HepG2 (cell line): Measurements from ENCODE around the gene TP53TG5. TPM values are rescaled to one million over a fixed set of nuclear protein-coding genes. Genes with fewer than 3 reads are reported as not detected.

ENCODE experiments used
- CREB3 ChIP-seq: sonication (generic); formaldehyde crosslinking; IDR thresholded peaks from 2 replicates; pipeline ENCODE4 v1.5.0; 2020; ENCODE audit warnings: missing genetic modification reagents
- FIP1L1 ChIP-seq: fragments of 200-400 bp; formaldehyde crosslinking; IDR thresholded peaks from 2 replicates; pipeline ENCODE4 v1.6.1; 2018; ENCODE audit warnings: low read depth, mild to moderate bottlenecking, low read length, moderate library complexity, borderline replicate concordance; ENCODE audit not compliant: insufficient read depth
- FOXK1 ChIP-seq: sonication (generic); formaldehyde crosslinking; IDR thresholded peaks from 2 replicates; pipeline ENCODE4 v1.4.0; 2020; ENCODE audit warnings: low read depth, missing genetic modification reagents, borderline replicate concordance
- HES4 ChIP-seq: sonication (generic); formaldehyde crosslinking; IDR thresholded peaks from 2 replicates; pipeline ENCODE4 v1.9.0; 2021; ENCODE audit warnings: mild to moderate bottlenecking, missing genetic modification reagents, borderline replicate concordance
- KDM4B ChIP-seq: sonication (generic); formaldehyde crosslinking; IDR thresholded peaks from 2 replicates; pipeline ENCODE4 v1.4.0; 2020; ENCODE audit warnings: missing genetic modification reagents
- MAFG ChIP-seq: sonication (generic); formaldehyde crosslinking; IDR thresholded peaks from 2 replicates; pipeline ENCODE4 v1.5.1; 2020; ENCODE audit warnings: mild to moderate bottlenecking, missing genetic modification reagents
- MYC ChIP-seq: sonication (generic); formaldehyde crosslinking; IDR thresholded peaks from 2 replicates; pipeline ENCODE4 v1.9.0; 2021; ENCODE audit warnings: missing genetic modification reagents, borderline replicate concordance
- NR1H2 ChIP-seq: sonication (generic); formaldehyde crosslinking; IDR thresholded peaks from 2 replicates; pipeline ENCODE4 v1.8.1; 2022; ENCODE audit warnings: low read depth, missing genetic modification reagents, borderline replicate concordance
- POLR2A ChIP-seq, 2 experiments: IDR thresholded peaks; 2 replicates each; pipeline ENCODE4 v1.6.1; 2011; ENCODE audit warnings: low read depth in 2 of 2, low read length in 2 of 2, mild to moderate bottlenecking in 1 of 2, moderate library complexity in 1 of 2; ENCODE audit not compliant: insufficient read depth in 1 of 2
- THAP7 ChIP-seq: sonication (generic); formaldehyde crosslinking; IDR thresholded peaks from 2 replicates; pipeline ENCODE4 v1.8.1; 2023; ENCODE audit warnings: mild to moderate bottlenecking, missing genetic modification reagents
- ZBTB33 ChIP-seq: sonication (generic); formaldehyde crosslinking; IDR thresholded peaks from 2 replicates; pipeline ENCODE4 v1.4.0; 2020; ENCODE audit warnings: missing genetic modification reagents
- ZFP37 ChIP-seq: sonication (generic); formaldehyde crosslinking; IDR thresholded peaks from 2 replicates; pipeline ENCODE4 v1.4.0; 2020; ENCODE audit warnings: missing genetic modification reagents, borderline replicate concordance
- ZNF235 ChIP-seq: sonication (generic); formaldehyde crosslinking; IDR thresholded peaks from 2 replicates; pipeline ENCODE4 v1.8.1; 2023; ENCODE audit warnings: mild to moderate bottlenecking, missing genetic modification reagents, borderline replicate concordance
- ZNF354B ChIP-seq: sonication (generic); formaldehyde crosslinking; IDR thresholded peaks from 2 replicates; pipeline ENCODE4 v1.8.0; 2022; ENCODE audit warnings: mild to moderate bottlenecking, missing genetic modification reagents
- ZNF512B ChIP-seq: sonication (generic); formaldehyde crosslinking; IDR thresholded peaks from 2 replicates; pipeline ENCODE4 v1.5.1; 2020; ENCODE audit warnings: missing genetic modification reagents, mild to moderate bottlenecking, borderline replicate concordance
- ZNF530 ChIP-seq: sonication (generic); formaldehyde crosslinking; IDR thresholded peaks from 2 replicates; pipeline ENCODE4 v1.5.0; 2020; ENCODE audit warnings: low read depth, mild to moderate bottlenecking, missing genetic modification reagents
- ZNF639 ChIP-seq: conservative IDR thresholded peaks from 2 replicates; pipeline ENCODE4 v1.6.1; 2018; ENCODE audit warnings: missing genetic modification reagents
- ZNF766 ChIP-seq: sonication (generic); formaldehyde crosslinking; IDR thresholded peaks from 2 replicates; pipeline ENCODE4 v1.5.0; 2020; ENCODE audit warnings: missing genetic modification reagents, borderline replicate concordance
- ZNF850 ChIP-seq: sonication (generic); formaldehyde crosslinking; conservative IDR thresholded peaks from 2 replicates; pipeline ENCODE4 v1.9.0; 2021; ENCODE audit warnings: mild to moderate bottlenecking, missing genetic modification reagents
- ZSCAN12 ChIP-seq: sonication (generic); formaldehyde crosslinking; IDR thresholded peaks from 2 replicates; pipeline ENCODE4 v1.9.0; 2021; ENCODE audit warnings: mild to moderate bottlenecking, missing genetic modification reagents
- polyA plus RNA-seq, 8 experiments: library from polyadenylated mRNA; depleted of rRNA in 3 of 8; stranded (reverse) in 7 of 8; unstranded in 1 of 8; fragments of >200 nt; fragmentation: Illumina TruSeq in 4 of 8; extraction: Trizol in 4 of 8; gene quantifications; 2 replicates each; pipeline versions ENCODE4 v1.2.1 to v1.2.3, GENCODE V29; 2011 to 2016; ENCODE audit warnings: low read depth in 4 of 8, missing spikeins in 1 of 8, mixed read lengths in 1 of 8; ENCODE audit not compliant: insufficient read depth in 1 of 8
- total RNA-seq, 5 experiments: library from RNA; depleted of rRNA; stranded (reverse); fragments of >200 nt; fragmentation: Illumina TruSeq; extraction: Trizol; gene quantifications; 2 replicates each; pipeline ENCODE4 v1.2.3, GENCODE V29; 2016; ENCODE audit warnings: low read depth in 1 of 5

The TP53TG5 gene
- total and polyA plus RNA-seq, 2 of the 13 experiments (the other 11 are each of a cell fraction or from before 2014, with no cell fraction given), result 0.11 TPM; not detected in 1

- TF ChIP-seq FOXK1 (CRISPR knock-in tag) (peak; percentile 26; the same call in 1 of the 2 replicates), ZNF639 (no peak; the same call in 1 of the 2 replicates), ZNF354B (0 out of 2 replicates have a peak, but pooled peaks have one; percentile 45), ZNF850 (0 out of 2 replicates have a peak, but pooled peaks have one; percentile 14), FIP1L1 (peak; percentile 63; the same call in 1 of the 2 replicates), MYC (peak; percentile 73), POLR2A (IDR thresholded peaks at IDR 0.05; ENCODE audit: insufficient read depth in 1 of 2, low read depth in 2 of 2, low read length in 2 of 2) (peak; percentile 96 to 99), MAFG (CRISPR knock-in tag) (0 out of 2 replicates have a peak, but pooled peaks have one; percentile 28), ZNF766 (peak; percentile 47; the same call in 1 of the 2 replicates), ZBTB33 (CRISPR knock-in tag) (no peak), ZFP37 (CRISPR knock-in tag) (peak; percentile 68; the same call in 1 of the 2 replicates), ZNF512B (CRISPR knock-in tag) (peak; percentile 80; the same call in 1 of the 2 replicates), CREB3 (CRISPR knock-in tag) (no peak), KDM4B (CRISPR knock-in tag) (peak; percentile 67; the same call in 1 of the 2 replicates), NR1H2 (CRISPR knock-in tag) (0 out of 2 replicates have a peak, but pooled peaks have one; percentile 48), ZNF530 (CRISPR knock-in tag) (0 out of 2 replicates have a peak, but pooled peaks have one; percentile 6), HES4 (CRISPR knock-in tag) (peak; percentile 93), ZSCAN12 (CRISPR knock-in tag) (peak; percentile 71; the same call in 1 of the 2 replicates), ZNF235 (0 out of 2 replicates have a peak, but pooled peaks have one; percentile 92), THAP7 (no peak; the same call in 1 of the 2 replicates)
These were observed 30.0 kb downstream of the TP53TG5 start, which contains the start of gene SDC4 (continued) for GRCh38 chr20:45347936-45348778.
